RWPE2 (cell line): ENCODE results near the gene C1orf53.

Source experiments
- ATAC-seq: fragments of 200-7000 bp; cut with Tn5 transposase; 3 replicates; pipeline ENCODE4 v1.9.1; 2021; ENCODE audit warnings: low read depth
- DNase-seq: peaks from one replicate; pipeline ENCODE4 v3.0.0-alpha.2; 2020; ENCODE audit warnings: low spot score
- H3K27ac ChIP-seq: fragments of 450-650 bp; 2 replicates; pipeline ENCODE4 v1.5.1; 2017; ENCODE audit warnings: mild to moderate bottlenecking; ENCODE audit not compliant: poor library complexity, severe bottlenecking
- H3K27me3 ChIP-seq: fragments of 250-450 bp; sonication (Bioruptor Pico); 2 replicates; pipeline ENCODE4 v1.5.1; 2021; ENCODE audit warnings: mild to moderate bottlenecking, moderate library complexity; ENCODE audit not compliant: insufficient read depth, poor library complexity, severe bottlenecking
- H3K36me3 ChIP-seq: fragments of 250-450 bp; sonication (Bioruptor Pico); 2 replicates; pipeline ENCODE4 v1.5.1; 2020; ENCODE audit warnings: low read depth, mild to moderate bottlenecking, moderate library complexity
- H3K4me1 ChIP-seq: fragments of 250-450 bp; sonication (Bioruptor Pico); 2 replicates; pipeline ENCODE4 v1.5.1; 2021; ENCODE audit warnings: mild to moderate bottlenecking, moderate library complexity; ENCODE audit not compliant: insufficient read depth, poor library complexity, severe bottlenecking
- H3K4me3 ChIP-seq: fragments of 250-450 bp; sonication (Bioruptor Pico); 2 replicates; pipeline ENCODE4 v1.5.1; 2021; ENCODE audit warnings: mild to moderate bottlenecking, moderate library complexity; ENCODE audit not compliant: severe bottlenecking
- H3K9me3 ChIP-seq: fragments of 250-450 bp; sonication (Bioruptor Pico); 2 replicates; pipeline ENCODE4 v1.5.1; 2021; ENCODE audit warnings: mild to moderate bottlenecking, moderate library complexity; ENCODE audit not compliant: severe bottlenecking
- TF ChIP-seq, protein P1 (sequence below): fragments of 450-650 bp; IDR thresholded peaks from one replicate; pipeline ENCODE4 v1.5.1; 2017; ENCODE audit warnings: mild to moderate bottlenecking, moderate library complexity; ENCODE audit not compliant: poor library complexity, severe bottlenecking

Gene C1orf53

DNA sequence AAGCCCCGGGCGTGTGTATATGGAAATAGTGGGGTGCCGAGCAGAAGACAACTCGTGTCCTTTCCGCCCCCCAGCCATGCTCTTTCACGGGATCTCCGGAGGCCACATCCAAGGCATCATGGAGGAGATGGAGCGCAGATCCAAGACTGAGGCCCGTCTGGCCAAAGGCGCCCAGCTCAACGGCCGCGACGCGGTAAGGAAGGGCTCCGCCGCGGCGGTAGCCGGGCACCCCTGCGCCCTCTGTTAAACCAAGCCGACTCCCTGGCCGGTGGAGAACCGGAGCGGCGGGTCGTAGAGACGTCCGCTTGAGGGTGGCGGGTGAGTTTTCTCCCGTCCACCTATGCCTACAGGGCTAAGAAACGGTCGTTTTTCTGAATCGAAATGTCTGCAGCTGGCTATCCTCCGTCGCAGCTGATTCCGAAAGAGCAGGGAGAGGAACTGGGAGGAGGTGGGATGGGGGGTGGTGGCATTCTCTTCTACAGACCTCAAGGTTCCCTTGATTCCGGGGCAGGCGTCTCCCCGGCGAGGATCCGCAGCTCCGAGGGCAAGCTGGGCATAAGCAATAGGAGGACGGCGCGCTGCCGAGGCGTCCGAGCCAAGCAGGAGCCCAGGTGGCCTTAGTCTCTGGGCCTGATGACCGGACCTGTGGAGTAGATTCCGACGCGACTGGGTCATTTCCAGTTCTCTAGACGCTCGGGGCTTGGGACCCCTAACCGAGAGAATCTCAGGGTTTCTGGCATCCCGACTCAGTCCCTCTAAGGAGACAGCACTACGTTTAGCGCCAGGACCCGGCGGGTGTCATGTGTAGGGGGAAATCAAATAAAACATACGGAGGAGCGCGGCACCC lies 15.6 kb downstream of the C1orf53 start:
- Histone ChIP-seq H3K27ac (no peak overlapping the region), H3K27me3 (peaks cover 76% of the 10 kb centered on the region), H3K36me3 (no peaks in the 10 kb centered on the region), H3K4me3 (peak overlapping the region; percentile 16), H3K9me3 (no peaks in the 10 kb centered on the region), H3K4me1 (peaks cover 11% of the 10 kb centered on the region)
- TF ChIP-seq, protein P1, sequence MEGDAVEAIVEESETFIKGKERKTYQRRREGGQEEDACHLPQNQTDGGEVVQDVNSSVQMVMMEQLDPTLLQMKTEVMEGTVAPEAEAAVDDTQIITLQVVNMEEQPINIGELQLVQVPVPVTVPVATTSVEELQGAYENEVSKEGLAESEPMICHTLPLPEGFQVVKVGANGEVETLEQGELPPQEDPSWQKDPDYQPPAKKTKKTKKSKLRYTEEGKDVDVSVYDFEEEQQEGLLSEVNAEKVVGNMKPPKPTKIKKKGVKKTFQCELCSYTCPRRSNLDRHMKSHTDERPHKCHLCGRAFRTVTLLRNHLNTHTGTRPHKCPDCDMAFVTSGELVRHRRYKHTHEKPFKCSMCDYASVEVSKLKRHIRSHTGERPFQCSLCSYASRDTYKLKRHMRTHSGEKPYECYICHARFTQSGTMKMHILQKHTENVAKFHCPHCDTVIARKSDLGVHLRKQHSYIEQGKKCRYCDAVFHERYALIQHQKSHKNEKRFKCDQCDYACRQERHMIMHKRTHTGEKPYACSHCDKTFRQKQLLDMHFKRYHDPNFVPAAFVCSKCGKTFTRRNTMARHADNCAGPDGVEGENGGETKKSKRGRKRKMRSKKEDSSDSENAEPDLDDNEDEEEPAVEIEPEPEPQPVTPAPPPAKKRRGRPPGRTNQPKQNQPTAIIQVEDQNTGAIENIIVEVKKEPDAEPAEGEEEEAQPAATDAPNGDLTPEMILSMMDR, result no peak
- DNase-seq (no peak), ATAC-seq (peak; percentile 17; the same call in 2 of the 3 replicates)

DNA sequence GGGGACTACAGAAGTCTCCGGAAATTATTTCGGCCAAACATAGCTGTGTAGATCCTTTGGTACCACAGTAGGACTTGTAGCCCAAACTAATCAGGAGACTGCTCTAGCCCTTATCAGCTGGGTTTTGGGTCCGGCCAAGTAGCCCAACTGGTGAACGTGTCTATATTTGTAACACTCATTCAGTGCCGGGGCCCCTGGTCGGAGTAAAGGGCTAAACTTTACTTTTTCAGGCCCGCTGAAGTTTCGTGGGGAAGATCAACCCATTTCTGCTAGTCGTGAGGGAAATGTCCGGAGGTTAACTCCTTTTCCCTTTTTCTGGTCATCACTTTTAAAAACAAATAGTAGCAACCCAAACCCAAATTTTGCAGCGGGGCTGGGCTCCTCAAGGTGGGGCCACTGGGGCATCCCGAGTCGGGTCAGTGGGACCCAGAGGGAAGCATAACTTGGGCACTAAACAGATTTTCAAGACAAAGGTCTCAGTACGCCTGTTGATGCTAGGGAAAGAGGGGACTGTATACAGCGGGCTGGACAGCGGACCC lies 16.4 kb downstream of the C1orf53 start:
- no peak for ATAC-seq
- TF ChIP-seq, protein P1, result no peak
- H3K4me3 ChIP-seq, result no peak overlapping the region

DNA sequence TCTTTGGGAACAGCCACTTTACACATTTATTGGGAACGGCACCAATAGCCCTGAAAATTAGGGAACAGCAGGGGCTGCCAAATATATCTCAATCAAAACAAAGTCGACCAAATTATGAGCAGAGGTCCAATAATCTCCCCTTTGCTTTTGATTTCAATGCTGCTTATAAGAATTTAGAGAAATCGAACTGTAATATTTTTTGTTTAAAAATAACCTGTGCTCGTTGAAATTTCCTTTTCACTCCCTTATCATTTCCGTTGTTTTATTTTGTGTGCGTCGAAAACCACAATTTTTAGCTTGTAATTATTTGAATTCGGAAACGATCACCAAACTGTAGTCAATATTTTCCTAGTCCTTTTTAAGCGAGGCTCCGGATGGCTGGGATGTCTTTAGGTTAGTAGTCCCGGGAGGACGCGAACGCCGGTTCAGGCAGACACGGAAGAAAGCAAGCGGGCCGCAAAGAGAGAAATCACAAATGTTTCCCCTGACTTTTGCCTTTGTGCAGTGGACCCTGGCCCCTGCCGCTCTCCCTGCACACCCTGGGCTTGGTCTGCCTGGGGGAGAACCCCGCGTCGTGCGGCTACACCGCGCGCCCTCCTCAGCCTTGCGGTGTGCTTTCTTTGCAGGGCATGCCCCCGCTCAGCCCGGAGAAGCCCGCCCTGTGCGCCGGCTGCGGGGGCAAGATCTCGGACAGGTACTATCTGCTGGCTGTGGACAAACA lies 17.1 kb downstream of the C1orf53 start:
- peaks cover 11% of the 10 kb centered on the region for H3K4me1 ChIP-seq
- ATAC-seq (no peak), DNase-seq (no peak)
- no peak overlapping the region for H3K27ac ChIP-seq
- H3K9me3 ChIP-seq, result no peaks in the 10 kb centered on the region
- no peak overlapping the region for H3K4me3 ChIP-seq
- H3K36me3 ChIP-seq, result no peaks in the 10 kb centered on the region
- H3K27me3 ChIP-seq, result peaks cover 64% of the 10 kb centered on the region
- TF ChIP-seq, protein P1, result no peak

More for the DNA sequence above, 16.4 kb downstream of the C1orf53 start:
- Histone ChIP-seq H3K27me3 (peaks cover 67% of the 10 kb centered on the region), H3K9me3 (no peaks in the 10 kb centered on the region), H3K4me1 (peaks cover 11% of the 10 kb centered on the region), H3K27ac (no peak overlapping the region), H3K36me3 (no peaks in the 10 kb centered on the region)
- DNase-seq, result no peak

DNA sequence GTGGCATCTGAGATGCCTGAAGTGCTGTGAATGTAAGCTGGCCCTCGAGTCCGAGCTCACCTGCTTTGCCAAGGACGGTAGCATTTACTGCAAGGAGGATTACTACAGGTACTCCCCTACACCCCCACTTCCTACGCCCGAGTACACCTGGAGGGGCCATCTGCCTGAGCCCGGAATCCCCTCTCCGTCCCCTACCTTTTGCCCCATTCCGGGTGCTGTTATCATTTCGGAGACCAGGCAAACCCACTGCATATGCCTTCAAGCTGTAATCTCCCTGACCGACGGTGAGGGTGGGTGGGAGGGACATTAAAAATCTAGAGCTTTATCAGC lies 17.6 kb downstream of the C1orf53 start:
- Histone ChIP-seq H3K27ac (no peak overlapping the region), H3K27me3 (peaks cover 59% of the 10 kb centered on the region), H3K4me3 (no peak overlapping the region), H3K4me1 (peaks cover 11% of the 10 kb centered on the region), H3K36me3 (no peaks in the 10 kb centered on the region), H3K9me3 (no peaks in the 10 kb centered on the region)
- TF ChIP-seq, protein P1, result no peak
- ATAC-seq (no peak), DNase-seq (no peak)
